GM18498 (cell line): ENCODE results near the gene TRIO.
"Not testable (repeated sequence)": the region's sequence is repeated elsewhere in the genome, so short reads cannot be mapped to it uniquely, and the experiment has no call there.

ENCODE experiments used
- ATAC-seq: cut with Tn5 transposase; IDR thresholded peaks from one replicate; pipeline ENCODE4 v1.9.1; 2021; ENCODE audit warnings: mild to moderate bottlenecking, moderate library complexity; ENCODE audit not compliant: unreplicated experiment

TRIO gene

GRCh38 chr5:14516901-14517300, 373.8 kb downstream of the TRIO start:
- ATAC-seq, result no peak

- no peak for ATAC-seq
Observed at GRCh38 chr5:14518638-14519037, 375.5 kb downstream of the TRIO start.

DNA sequence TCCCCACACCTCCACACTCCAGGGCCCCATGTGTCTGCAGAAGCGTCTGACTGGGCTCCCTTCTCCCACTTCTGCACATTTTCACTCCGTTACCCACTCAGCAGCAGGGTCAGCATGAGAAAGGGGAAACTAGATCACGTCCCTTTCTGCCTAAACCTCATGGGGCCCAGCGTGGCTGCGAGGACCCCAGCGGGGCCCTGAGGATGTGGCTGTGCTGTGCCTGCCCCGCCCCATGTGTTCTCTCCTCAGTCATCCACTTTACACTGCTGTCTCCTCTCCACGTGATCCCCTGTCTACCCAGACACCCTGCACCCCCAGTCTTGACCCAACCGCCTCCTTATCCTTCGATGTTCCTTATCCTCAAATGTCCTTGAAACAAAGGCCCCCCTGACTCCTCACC, 378.6 kb downstream of the TRIO start:
- no peak for ATAC-seq

DNA sequence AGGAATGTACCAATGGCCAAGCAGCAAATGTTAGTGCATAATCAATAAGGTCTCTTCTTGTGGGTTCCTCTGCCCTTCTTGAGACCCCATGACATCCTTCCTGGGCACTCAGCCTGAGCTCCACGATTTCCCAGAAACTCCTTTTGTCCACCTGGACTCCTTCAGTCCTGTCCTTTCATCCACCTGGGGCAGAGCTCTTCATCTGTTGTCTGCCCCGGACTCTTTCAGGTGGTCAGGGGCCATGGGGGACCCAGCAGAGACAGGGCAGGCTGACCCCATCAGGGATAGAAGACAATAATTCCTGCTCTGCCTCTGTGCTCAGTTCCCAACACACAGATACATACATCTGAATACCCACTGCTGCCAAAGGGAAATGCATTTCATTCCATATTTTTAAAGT, 379.6 kb downstream of the TRIO start:
- ATAC-seq, result no peak

DNA sequence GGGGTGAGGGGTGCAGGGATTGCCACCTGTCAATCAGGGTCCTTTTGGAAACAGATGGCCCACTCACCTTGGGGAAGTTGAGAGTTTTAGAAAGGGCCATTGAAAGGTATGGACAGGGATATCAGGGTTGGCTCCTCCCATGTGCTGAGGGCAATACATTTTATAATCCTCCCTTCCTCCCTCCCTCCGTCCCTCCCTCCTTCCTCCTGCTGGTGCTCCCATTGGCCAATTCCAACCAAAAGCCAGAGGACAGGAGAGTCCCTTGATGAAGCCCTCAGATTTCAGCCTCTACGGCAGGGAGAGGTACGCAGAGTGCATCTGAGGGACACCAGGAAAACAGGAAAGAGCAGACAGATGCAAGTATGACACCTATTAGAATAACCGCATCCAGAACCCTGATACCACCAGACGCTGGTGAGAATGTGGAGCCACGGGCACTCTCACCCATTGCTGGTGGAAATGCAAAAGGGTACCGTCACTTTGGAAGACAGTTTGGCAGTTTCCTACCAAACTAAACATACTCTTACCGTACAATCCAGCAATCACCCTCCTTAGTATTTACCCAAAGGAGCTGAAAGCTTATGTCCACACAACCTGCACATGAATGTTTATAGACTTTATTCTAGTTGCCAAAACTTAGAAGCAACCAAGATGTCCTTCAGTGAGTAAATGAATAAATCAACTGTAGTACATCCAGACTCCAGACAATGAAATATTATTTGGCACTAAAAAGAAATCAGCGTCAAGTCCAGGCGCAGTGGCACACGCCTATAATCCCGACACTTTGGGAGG, 380.3 kb downstream of the TRIO start:
- ATAC-seq, result no peak

- ATAC-seq, result no peak
Observed at GRCh38 chr5:14525397-14525796, 382.3 kb downstream of the TRIO start.

DNA sequence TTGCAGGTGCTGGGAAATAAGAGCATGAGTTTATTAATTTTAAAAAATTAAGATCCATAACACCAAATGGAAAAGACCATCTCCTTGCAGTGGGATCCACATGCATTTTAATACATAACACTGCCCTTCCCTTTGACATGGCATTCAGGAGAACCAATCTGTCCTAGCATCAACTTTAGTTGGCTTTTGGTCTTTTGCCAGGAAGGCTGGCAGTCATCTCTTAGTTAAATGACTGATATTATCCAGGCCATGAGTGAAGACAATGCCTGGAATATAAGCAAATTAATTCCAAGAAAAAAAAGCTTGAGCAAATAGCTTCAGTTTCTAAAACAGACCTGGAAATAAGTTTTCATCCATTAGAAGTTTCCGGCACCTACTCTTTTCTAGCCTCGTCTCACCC, 383.4 kb downstream of the TRIO start:
- ATAC-seq, result no peak

GRCh38 chr5:14528115-14528514, 385.0 kb downstream of the TRIO start:
- ATAC-seq, result no peak

DNA sequence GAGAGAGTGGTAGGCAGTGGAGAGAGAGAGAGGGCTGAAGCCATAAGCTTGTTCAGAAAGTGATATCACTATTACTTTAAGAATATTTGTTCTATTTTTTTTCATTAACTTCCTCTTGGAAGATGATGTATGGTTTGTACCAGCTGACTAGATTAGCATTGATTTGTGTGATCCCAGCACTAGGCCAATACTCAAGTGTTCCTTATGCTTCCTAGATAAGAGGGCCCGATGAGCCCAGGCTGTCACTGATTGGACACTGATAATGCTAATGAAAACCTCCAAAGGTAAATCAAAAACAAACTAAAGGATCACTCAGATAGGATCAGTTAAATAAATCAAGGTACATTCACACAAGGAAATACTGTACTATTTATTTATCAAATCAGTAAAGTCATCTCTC, 385.8 kb downstream of the TRIO start:
- no peak for ATAC-seq

DNA sequence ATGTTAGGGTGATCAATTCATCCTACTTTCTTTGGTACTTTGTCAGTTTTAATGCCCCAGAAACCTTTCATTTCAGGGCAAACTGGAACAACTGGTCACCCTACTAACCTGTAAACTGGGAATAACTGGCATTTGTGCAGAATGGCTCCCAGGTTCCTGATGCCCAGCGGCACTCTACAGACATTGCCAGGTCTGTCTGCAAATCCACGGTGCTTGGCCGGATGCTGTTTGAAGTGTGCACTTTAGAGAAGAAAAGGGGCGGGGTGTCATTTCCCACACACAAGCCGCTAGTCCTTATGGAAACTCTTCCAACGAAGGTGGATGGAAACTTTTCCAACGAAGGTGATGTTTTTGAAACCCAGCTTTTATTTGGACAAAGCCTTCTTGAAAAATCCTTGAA, 388.5 kb downstream of the TRIO start:
- no peak for ATAC-seq

DNA sequence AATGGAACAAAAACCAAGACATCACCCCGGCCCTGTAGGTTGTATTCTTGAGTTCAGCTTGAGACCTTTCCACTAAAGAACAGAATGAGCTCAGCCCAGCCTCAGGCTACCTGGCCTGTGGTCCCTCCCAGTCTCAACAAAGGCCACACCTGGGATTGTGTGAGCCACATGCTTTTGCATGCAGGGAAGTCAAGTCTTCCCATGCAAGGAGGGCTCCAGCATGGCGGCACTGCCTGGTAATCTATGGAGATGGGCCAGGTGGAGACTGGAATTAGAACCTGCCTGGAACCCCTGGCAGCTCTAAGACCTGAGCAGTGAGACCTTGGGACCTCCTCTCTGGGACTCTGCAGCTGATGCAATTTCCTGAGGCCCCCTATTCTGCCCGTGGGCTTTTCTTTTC, 389.0 kb downstream of the TRIO start:
- ATAC-seq, result no peak

GRCh38 chr5:14534773-14535172, 391.6 kb downstream of the TRIO start:
- ATAC-seq, result no peak

- ATAC-seq, result no peak
Observed at GRCh38 chr5:14545308-14545707, 402.2 kb downstream of the TRIO start.

DNA sequence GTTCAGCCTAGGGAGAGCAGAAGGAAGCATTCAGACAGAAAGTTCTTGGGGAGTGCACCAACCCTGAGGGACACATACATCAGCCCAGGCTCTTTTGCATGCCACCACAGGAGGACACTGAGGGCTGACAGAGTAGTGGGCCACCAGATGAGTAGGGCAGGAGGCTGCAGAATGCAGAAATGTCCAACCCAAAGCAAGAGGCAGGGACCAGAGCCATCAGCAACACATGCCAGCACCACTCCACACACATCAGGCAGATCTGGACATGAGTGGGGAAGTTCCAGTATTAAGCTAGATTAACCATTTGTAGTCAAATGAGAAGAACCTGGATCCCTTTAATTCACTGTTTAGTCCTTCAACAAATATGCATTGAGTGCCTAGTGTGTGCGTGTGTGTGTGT, 402.7 kb downstream of the TRIO start:
- ATAC-seq, result no peak

DNA sequence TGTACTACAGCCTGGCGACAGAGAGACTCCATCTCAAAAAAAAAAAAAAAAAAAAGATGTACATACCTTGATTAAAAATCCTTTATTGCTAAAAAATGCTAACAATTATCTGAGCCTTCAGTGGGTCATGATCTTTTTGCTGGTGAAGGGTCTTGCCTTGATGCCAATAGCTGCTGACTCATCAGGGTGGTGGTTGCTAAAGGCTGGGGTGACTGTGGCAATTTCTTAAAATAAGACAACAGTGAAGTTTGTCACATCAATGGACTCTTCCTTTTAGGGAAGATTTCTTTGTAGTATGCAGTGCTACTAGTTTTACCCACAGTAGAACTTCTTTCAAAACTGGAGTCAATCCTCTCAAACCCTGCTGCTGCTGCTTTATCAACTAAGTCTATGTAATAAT, 404.5 kb downstream of the TRIO start:
- ATAC-seq, result no peak

DNA sequence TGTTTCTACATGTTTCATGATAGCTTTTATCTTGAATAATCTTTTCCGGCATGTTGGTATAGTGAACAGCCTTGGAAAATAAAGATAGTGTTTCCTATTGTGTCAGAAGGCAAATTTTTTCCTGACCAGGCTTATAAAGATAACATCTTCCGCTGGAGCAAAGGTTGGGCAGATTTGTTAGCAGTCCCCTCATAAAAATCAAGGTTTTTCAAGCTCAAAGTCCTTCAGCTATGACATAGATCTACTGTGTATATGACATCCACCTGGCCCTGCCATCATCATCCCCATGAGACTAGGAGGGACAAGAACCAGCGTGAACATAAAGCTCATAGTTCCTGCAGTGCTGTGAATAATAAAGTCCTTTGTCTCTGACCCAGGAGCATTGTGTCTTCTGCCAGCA, 408.1 kb downstream of the TRIO start:
- no peak for ATAC-seq

- ATAC-seq, result no peak
Observed at GRCh38 chr5:14552017-14552416, 408.9 kb downstream of the TRIO start.

GRCh38 chr5:14554288-14554687, 411.1 kb downstream of the TRIO start:
- ATAC-seq, result not testable (repeated sequence)

GRCh38 chr5:14556015-14556414, 412.9 kb downstream of the TRIO start:
- no peak for ATAC-seq

- ATAC-seq, result no peak
Observed at GRCh38 chr5:14557203-14557770, 414.1 kb downstream of the TRIO start.

DNA sequence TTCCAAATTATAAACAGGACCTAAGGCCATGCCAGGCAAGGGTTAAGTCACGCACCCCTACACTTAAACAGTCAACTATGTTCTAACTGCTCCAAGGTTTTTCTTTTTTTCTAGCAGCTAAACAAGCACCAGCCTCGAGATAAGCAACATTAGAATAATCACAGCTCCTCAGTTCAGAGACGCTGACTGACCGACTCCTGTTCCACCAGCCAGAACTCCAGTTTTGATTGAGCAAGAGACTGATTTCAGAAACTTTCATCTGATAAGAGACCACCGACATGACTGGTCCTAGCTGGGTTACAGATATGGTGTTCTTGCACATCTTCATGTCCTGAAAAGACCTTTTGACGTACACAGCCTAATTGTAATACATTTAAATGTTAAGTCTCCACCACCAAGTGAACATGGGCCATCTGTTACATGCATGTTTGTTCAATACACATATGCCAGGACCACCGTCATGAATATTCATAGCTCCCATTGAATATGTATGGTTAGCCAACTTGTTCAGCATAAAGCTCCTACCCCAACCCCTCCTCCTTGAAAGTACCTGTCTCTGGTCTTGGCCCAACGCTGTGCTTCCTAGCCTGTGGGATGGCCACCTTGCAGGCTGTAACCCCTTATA, 414.8 kb downstream of the TRIO start:
- ATAC-seq, result no peak
